B cell (primary cell): ENCODE data around the gene AQP12B. TPM values are rescaled to one million over a fixed set of nuclear protein-coding genes. Genes with fewer than 3 reads are reported as not detected.

ENCODE experiments used
- ATAC-seq: fragments of 200-7000 bp; cut with Tn5 transposase; one replicate; pipeline ENCODE4 v1.10.0; 2021; ENCODE audit warnings: low read depth, mild to moderate bottlenecking, moderate number of reproducible peaks, moderate library complexity
- CTCF ChIA-PET: fragments of 350-600 bp; sonication (Branson Sonifier 250); formaldehyde crosslinking; loops from one replicate; lab custom pipeline; 2021; ENCODE audit warnings: antibody characterized with exemption, inconsistent platforms; lab: Charles Lee
- POLR2A ChIA-PET: fragments of 350-600 bp; sonication (Branson Sonifier 250); formaldehyde crosslinking; loops from one replicate; lab custom pipeline; 2021; ENCODE audit warnings: antibody characterized with exemption; lab: Charles Lee
- DNase-seq: peaks from one replicate; pipeline ENCODE4 v3.0.0; 2013
- H2AFZ ChIP-seq: 2 replicates; pipeline ENCODE4 v1.6.1; 2012; ENCODE audit warnings: mild to moderate bottlenecking, low read depth, low read length; ENCODE audit not compliant: insufficient read depth, poor library complexity, severe bottlenecking
- H3K27ac ChIP-seq, 2 donors: 1 replicate in 1 of 2; 2 replicates in 1 of 2; pipeline ENCODE4 v1.5.1; 2012 to 2013; ENCODE audit warnings: low read length in 2 of 2, mild to moderate bottlenecking in 2 of 2, moderate library complexity in 1 of 2
- H3K27me3 ChIP-seq, 4 experiments: fragments of 200-600 bp in 1 of 4; sonication (generic) in 1 of 4; replicated peaks in 1 of 4; 1 replicate in 2 of 4; 2 replicates in 2 of 4; pipeline versions ENCODE4 v1.6.1 to v1.7.0; 2013 to 2016; ENCODE audit warnings: low read length in 3 of 4, mild to moderate bottlenecking in 2 of 4, mixed read lengths in 1 of 4, moderate library complexity in 1 of 4; ENCODE audit not compliant: insufficient read depth in 4 of 4, control insufficient read depth in 3 of 4; ENCODE audit errors: control extremely low read depth in 1 of 4
- H3K36me3 ChIP-seq, 2 experiments: replicated peaks in 1 of 2; 1 replicate in 1 of 2; 2 replicates in 1 of 2; pipeline versions ENCODE4 v1.6.1 to v1.7.1; 2013; ENCODE audit warnings: low read length in 1 of 2; ENCODE audit not compliant: insufficient read depth in 2 of 2, control insufficient read depth in 1 of 2; ENCODE audit errors: control extremely low read depth in 1 of 2, extremely low read depth in 1 of 2
- H3K4me1 ChIP-seq, 2 donors: fragments of 200-600 bp in 1 of 2; sonication (generic) in 1 of 2; 1 replicate in 1 of 2; 2 replicates in 1 of 2; pipeline versions ENCODE4 v1.5.1 to v1.6.1; 2013 to 2017; ENCODE audit warnings: low read length in 2 of 2; ENCODE audit not compliant: control insufficient read depth in 2 of 2, insufficient read depth in 2 of 2
- H3K4me2 ChIP-seq: replicated peaks from 2 replicates; pipeline ENCODE3; 2012; ENCODE audit warnings: mild to moderate bottlenecking, low read depth, low read length; ENCODE audit not compliant: poor library complexity, severe bottlenecking
- H3K4me3 ChIP-seq, 5 experiments: fragments of 200-600 bp in 1 of 5; sonication (generic) in 1 of 5; 1 replicate in 3 of 5; 2 replicates in 2 of 5; pipeline versions ENCODE4 v1.5.1 to v1.7.0; 2011 to 2016; ENCODE audit warnings: low read length in 4 of 5, mild to moderate bottlenecking in 4 of 5, low read depth in 2 of 5, control low read depth in 1 of 5, moderate library complexity in 1 of 5; ENCODE audit not compliant: insufficient read depth in 1 of 5; ENCODE audit errors: control extremely low read depth in 1 of 5, extremely low read depth in 1 of 5
- H3K79me2 ChIP-seq: fragments of 200-600 bp; sonication (generic); one replicate; pipeline ENCODE4 v1.6.0; 2016; ENCODE audit warnings: low read length; ENCODE audit not compliant: control insufficient read depth, insufficient read depth
- H3K9ac ChIP-seq: fragments of 200-600 bp; sonication (generic); 2 replicates; pipeline ENCODE4 v1.6.1; 2017; ENCODE audit warnings: mild to moderate bottlenecking, low read length, moderate library complexity
- H3K9me3 ChIP-seq, 3 donors: one replicate each; pipeline versions ENCODE4 v1.6.1 to v1.7.1; 2013; ENCODE audit warnings: low read length in 2 of 3; ENCODE audit not compliant: control insufficient read depth in 2 of 3, insufficient read depth in 1 of 3; ENCODE audit errors: control extremely low read depth in 1 of 3
- H4K20me1 ChIP-seq: 2 replicates; pipeline ENCODE4 v1.6.0; 2012; ENCODE audit warnings: mild to moderate bottlenecking, low read length; ENCODE audit not compliant: insufficient read depth, control insufficient read depth, poor library complexity, severe bottlenecking
- H3K27ac Mint-ChIP-seq: one replicate; pipeline ENCODE4 v1.8.0; 2021; ENCODE audit warnings: mixed read lengths
- H3K27me3 Mint-ChIP-seq: one replicate; pipeline ENCODE4 v1.8.0; 2021; ENCODE audit warnings: mixed read lengths
- H3K4me1 Mint-ChIP-seq: one replicate; pipeline ENCODE4 v1.8.0; 2021; ENCODE audit warnings: mixed read lengths
- H3K4me3 Mint-ChIP-seq: one replicate; pipeline ENCODE4 v1.8.0; 2021; ENCODE audit warnings: mixed read lengths
- H3K9me3 Mint-ChIP-seq: one replicate; pipeline ENCODE4 v1.8.0; 2022; ENCODE audit warnings: mixed read lengths; ENCODE audit not compliant: insufficient read depth
- EZH2 ChIP-seq: IDR thresholded peaks from 2 replicates; pipeline ENCODE4 v1.6.1; 2012; ENCODE audit warnings: borderline replicate concordance, low read depth, mild to moderate bottlenecking, moderate library complexity, low read length; ENCODE audit not compliant: insufficient read depth, poor library complexity, severe bottlenecking
- WGBS: methylation state at CpG from one replicate; pipeline ENCODE4 v1.1.5; 2013; ENCODE audit warnings: missing lambda C conversion rate; ENCODE audit not compliant: insufficient coverage; 5-methylcytosine and 5-hydroxymethylcytosine counted together
- intact Hi-C: fragments of 100-400 bp; cut with micrococcal nuclease; formaldehyde crosslinking; loops from one replicate; pipeline ENCODE4 v1.10.0; 2022
- polyA plus RNA-seq: library from polyadenylated mRNA; depleted of rRNA; stranded (reverse); fragments of >200 nt; gene quantifications from 2 replicates; pipeline ENCODE4 v1.2.3, GENCODE V29; 2012
- total RNA-seq, 2 donors: library from RNA; stranded (reverse); fragments of 120-200 nt in 1 of 2; gene quantifications; 1 replicate in 1 of 2; 2 replicates in 1 of 2; pipeline versions ENCODE4 v1.2.3 to v1.2.4, GENCODE V29; 2013 to 2022
- TF ChIP-seq, protein P1 (sequence below): fragments of 200-600 bp; IDR thresholded peaks from one replicate; pipeline ENCODE4 v1.8.0; 2022; ENCODE audit warnings: antibody characterized with exemption, mild to moderate bottlenecking

AQP12B gene
- total and polyA plus RNA-seq, 2 donors (not counting 1 experiment from before 2014, with no cell fraction given), result not detected

DNA sequence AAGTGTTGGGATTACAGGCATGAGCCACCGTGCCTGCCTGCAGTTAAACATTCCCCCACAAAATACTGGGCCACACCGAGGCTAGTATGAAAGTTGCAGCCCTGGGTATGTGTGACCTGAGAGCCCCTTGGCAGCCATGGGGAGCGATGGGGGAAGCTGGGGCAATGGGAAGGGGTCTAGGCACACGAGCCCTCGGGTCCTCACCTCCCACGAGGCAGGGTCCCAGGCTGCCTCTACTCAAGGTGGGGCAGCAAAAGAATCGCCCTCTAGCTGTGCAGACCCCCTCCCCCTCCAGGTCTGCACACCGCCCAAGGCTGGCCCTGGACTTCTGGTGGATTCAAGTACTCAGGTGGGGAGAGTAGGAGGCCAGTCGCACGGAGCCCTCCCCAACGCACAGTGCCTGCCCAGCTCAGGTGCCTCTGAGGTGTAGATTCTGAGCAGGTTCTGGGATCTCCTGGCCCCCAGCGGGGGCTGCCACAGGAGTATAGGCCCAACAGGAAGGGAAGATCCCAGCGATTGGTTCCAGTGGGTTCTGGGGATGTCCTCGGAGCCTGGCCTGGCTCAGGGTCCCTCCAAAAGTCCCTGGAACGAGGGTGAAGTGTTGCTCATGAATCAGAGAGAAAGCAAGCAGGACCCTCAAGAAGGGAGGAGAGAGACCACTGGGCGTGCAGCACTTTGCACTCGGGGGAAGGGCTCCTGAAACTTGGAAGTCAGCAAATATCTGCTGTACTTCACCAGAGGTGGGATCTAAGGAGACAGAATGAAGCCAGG is 54.8 kb downstream of the AQP12B start:
- peaks cover 0 to 10% (median 0%) of the 10 kb centered on the region in 4 experiments for H3K27me3 ChIP-seq
- H3K27ac ChIP-seq, result no peak overlapping the region
- peaks cover 6% of the 10 kb centered on the region for H3K27me3 Mint-ChIP-seq
- H3K27ac Mint-ChIP-seq, result no peak overlapping the region
- H3K9me3 ChIP-seq, result peaks cover 0 to 14% (median under 1%) of the 10 kb centered on the region in 3 donors
- H3K9me3 Mint-ChIP-seq, result no peaks in the 10 kb centered on the region
- WGBS, result 93% methylated on average over 12 of the region's 17 CpGs
- no peak overlapping the region for H2AFZ ChIP-seq
- no peak overlapping the region for H3K4me3 Mint-ChIP-seq
- H3K4me1 ChIP-seq, result peaks cover 15 to 17% of the 10 kb centered on the region in 2 donors
- ChIA-PET POLR2A (no interaction called here), CTCF (no interaction called here)
- no peaks in the 10 kb centered on the region for H3K79me2 ChIP-seq
- H3K4me2 ChIP-seq, result no peak overlapping the region
- ATAC-seq (no peak), DNase-seq (no peak)
- intact Hi-C loops, result no loop called here
- no peak overlapping the region for H3K4me3 ChIP-seq
- no peak overlapping the region for H3K9ac ChIP-seq
- peaks cover 6% of the 10 kb centered on the region for H3K4me1 Mint-ChIP-seq
- H4K20me1 ChIP-seq, result no peaks in the 10 kb centered on the region
- no peak for TF ChIP-seq EZH2
- TF ChIP-seq, protein P1, sequence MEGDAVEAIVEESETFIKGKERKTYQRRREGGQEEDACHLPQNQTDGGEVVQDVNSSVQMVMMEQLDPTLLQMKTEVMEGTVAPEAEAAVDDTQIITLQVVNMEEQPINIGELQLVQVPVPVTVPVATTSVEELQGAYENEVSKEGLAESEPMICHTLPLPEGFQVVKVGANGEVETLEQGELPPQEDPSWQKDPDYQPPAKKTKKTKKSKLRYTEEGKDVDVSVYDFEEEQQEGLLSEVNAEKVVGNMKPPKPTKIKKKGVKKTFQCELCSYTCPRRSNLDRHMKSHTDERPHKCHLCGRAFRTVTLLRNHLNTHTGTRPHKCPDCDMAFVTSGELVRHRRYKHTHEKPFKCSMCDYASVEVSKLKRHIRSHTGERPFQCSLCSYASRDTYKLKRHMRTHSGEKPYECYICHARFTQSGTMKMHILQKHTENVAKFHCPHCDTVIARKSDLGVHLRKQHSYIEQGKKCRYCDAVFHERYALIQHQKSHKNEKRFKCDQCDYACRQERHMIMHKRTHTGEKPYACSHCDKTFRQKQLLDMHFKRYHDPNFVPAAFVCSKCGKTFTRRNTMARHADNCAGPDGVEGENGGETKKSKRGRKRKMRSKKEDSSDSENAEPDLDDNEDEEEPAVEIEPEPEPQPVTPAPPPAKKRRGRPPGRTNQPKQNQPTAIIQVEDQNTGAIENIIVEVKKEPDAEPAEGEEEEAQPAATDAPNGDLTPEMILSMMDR, result no peak
- H3K36me3 ChIP-seq, result no peaks in the 10 kb centered on the region
